ENCODE measurements around the gene KCNE3.

KCNE3 gene

DNA sequence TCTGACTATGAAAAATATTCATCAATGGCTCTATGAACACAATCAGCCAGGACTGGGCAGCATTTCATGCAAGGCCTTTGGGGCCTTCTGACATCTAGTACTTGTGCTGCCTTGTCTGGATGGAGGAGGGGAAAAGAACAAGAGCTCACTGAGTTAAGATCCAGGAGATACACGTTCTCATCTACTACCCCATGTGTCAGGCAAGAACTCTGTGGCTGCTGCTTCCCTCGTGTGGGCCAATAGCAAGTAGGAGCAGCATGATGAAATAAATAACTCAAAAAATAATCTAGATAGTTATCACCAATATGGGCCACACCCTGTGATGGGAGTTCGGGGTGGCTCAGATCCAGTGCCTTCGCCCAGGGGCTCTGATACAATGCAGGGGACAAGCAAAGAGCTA, 7.3 kb downstream of the KCNE3 start:
- no peaks in the 10 kb centered on the region for H4K20me1 ChIP-seq (ENCODE audit: insufficient read depth, low read length)
- no peak for TF ChIP-seq EZH2 (IDR thresholded peaks at IDR 0.05; ENCODE audit: borderline replicate concordance, low read length)
- TF ChIP-seq, protein P1, sequence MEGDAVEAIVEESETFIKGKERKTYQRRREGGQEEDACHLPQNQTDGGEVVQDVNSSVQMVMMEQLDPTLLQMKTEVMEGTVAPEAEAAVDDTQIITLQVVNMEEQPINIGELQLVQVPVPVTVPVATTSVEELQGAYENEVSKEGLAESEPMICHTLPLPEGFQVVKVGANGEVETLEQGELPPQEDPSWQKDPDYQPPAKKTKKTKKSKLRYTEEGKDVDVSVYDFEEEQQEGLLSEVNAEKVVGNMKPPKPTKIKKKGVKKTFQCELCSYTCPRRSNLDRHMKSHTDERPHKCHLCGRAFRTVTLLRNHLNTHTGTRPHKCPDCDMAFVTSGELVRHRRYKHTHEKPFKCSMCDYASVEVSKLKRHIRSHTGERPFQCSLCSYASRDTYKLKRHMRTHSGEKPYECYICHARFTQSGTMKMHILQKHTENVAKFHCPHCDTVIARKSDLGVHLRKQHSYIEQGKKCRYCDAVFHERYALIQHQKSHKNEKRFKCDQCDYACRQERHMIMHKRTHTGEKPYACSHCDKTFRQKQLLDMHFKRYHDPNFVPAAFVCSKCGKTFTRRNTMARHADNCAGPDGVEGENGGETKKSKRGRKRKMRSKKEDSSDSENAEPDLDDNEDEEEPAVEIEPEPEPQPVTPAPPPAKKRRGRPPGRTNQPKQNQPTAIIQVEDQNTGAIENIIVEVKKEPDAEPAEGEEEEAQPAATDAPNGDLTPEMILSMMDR (IDR thresholded peaks at IDR 0.05; ENCODE audit: low read length), result no peak
- H3K9ac ChIP-seq (ENCODE audit: low read length), result no peak overlapping the region
- H3K9me2 ChIP-seq (ENCODE audit: low read depth, low read length), result no peaks in the 10 kb centered on the region
- no peaks in the 10 kb centered on the region for H3K36me3 ChIP-seq (ENCODE audit: insufficient read depth, low read length)
- H3K9me3 ChIP-seq (ENCODE audit: low read length), result no peaks in the 10 kb centered on the region
- no peaks in the 10 kb centered on the region for H3K27me3 ChIP-seq (ENCODE audit: insufficient read depth, low read length)
- H2AFZ ChIP-seq (ENCODE audit: low read length), result no peak overlapping the region
- no peaks in the 10 kb centered on the region for H3K79me2 ChIP-seq (ENCODE audit: insufficient read depth, low read length)
- no peak overlapping the region for H3K4me3 ChIP-seq (ENCODE audit: low read depth, low read length, poor library complexity, severe bottlenecking)
- H3F3A ChIP-seq (ENCODE audit: insufficient read depth, low read length), result no peaks in the 10 kb centered on the region
- no peaks in the 10 kb centered on the region for H3K4me1 ChIP-seq (ENCODE audit: insufficient read depth, low read length, severe bottlenecking)
- no peak overlapping the region for H3K4me2 ChIP-seq (ENCODE audit: low read length)
- H3K27ac ChIP-seq (ENCODE audit: low read depth, low read length, poor library complexity, severe bottlenecking), result no peak overlapping the region

DNA sequence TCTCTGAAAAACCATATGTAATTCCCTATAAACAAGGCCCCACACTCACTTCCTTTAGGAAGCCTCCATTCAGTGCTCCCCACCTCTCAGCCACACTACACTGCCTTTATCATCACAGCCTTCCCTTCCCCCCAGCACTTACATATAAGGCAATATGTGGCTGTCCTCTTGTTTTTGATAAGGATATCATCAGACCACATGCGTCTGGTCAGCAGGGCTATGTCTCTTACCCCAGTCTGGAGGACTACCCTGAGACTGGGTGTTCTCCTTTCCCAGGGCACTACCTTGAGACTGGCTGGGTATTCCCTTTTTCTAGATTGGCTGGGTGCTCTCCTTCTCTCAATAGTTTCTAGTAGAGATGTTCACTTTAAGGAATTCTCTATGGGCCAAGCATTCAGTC, 7.8 kb downstream of the KCNE3 start:
- Histone ChIP-seq H3K4me1 (ENCODE audit: insufficient read depth, low read length, severe bottlenecking) (no peaks in the 10 kb centered on the region), H3K9ac (ENCODE audit: low read length) (no peak overlapping the region), H4K20me1 (ENCODE audit: insufficient read depth, low read length) (no peaks in the 10 kb centered on the region), H3K27me3 (ENCODE audit: insufficient read depth, low read length) (no peaks in the 10 kb centered on the region), H3K4me2 (ENCODE audit: low read length) (no peak overlapping the region), H2AFZ (ENCODE audit: low read length) (no peak overlapping the region), H3K27ac (ENCODE audit: low read depth, low read length, poor library complexity, severe bottlenecking) (no peak overlapping the region), H3K79me2 (ENCODE audit: insufficient read depth, low read length) (no peaks in the 10 kb centered on the region), H3K9me3 (ENCODE audit: low read length) (no peaks in the 10 kb centered on the region), H3K9me2 (ENCODE audit: low read depth, low read length) (no peaks in the 10 kb centered on the region), H3K4me3 (ENCODE audit: low read depth, low read length, poor library complexity, severe bottlenecking) (no peak overlapping the region), H3F3A (ENCODE audit: insufficient read depth, low read length) (no peaks in the 10 kb centered on the region), H3K36me3 (ENCODE audit: insufficient read depth, low read length) (no peaks in the 10 kb centered on the region)
- TF ChIP-seq EZH2 (IDR thresholded peaks at IDR 0.05; ENCODE audit: borderline replicate concordance, low read length), result no peak
- TF ChIP-seq, protein P1 (IDR thresholded peaks at IDR 0.05; ENCODE audit: low read length), result no peak

DNA sequence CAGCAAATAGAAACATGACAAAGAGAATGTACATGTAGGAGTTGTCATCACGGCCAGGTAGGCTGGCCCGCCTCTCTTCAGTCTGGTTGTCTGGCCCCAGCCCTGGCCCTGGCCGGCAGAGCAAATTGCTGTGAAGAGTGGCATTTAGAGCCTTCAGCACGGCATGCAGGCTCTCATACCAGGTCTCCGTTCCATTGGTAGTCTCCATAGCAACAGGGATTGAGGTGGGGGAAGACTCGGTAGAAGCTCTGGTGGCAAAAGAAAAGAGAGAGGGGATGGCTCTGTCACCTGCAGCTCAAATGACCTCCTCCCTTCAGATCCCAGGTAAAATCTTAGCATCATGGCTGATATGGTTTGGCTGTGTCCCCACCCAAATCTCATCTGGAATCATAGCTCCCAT, 10.0 kb downstream of the KCNE3 start:
- no peaks in the 10 kb centered on the region for H3K27me3 ChIP-seq (ENCODE audit: insufficient read depth, low read length)

More for the DNA sequence above, 10.0 kb downstream of the KCNE3 start:
- Histone ChIP-seq H3K9me2 (ENCODE audit: low read depth, low read length) (no peaks in the 10 kb centered on the region), H3K4me3 (ENCODE audit: low read depth, low read length, poor library complexity, severe bottlenecking) (no peak overlapping the region), H3K36me3 (ENCODE audit: insufficient read depth, low read length) (no peaks in the 10 kb centered on the region), H3K9ac (ENCODE audit: low read length) (no peak overlapping the region), H3K4me2 (ENCODE audit: low read length) (no peak overlapping the region), H3K27ac (ENCODE audit: low read depth, low read length, poor library complexity, severe bottlenecking) (no peak overlapping the region), H3K4me1 (ENCODE audit: insufficient read depth, low read length, severe bottlenecking) (no peaks in the 10 kb centered on the region), H3K9me3 (ENCODE audit: low read length) (no peaks in the 10 kb centered on the region), H3F3A (ENCODE audit: insufficient read depth, low read length) (no peaks in the 10 kb centered on the region), H3K79me2 (ENCODE audit: insufficient read depth, low read length) (no peaks in the 10 kb centered on the region), H2AFZ (ENCODE audit: low read length) (no peak overlapping the region), H4K20me1 (ENCODE audit: insufficient read depth, low read length) (no peaks in the 10 kb centered on the region)
- TF ChIP-seq, protein P1 (IDR thresholded peaks at IDR 0.05; ENCODE audit: low read length), result no peak
- no peak for TF ChIP-seq EZH2 (IDR thresholded peaks at IDR 0.05; ENCODE audit: borderline replicate concordance, low read length)
